ENCODE data around the gene NDUFC2. TPM values are rescaled to one million over a fixed set of nuclear protein-coding genes. Genes with fewer than 3 reads are reported as not detected.

Gene NDUFC2
- total RNA-seq, 2 experiments from 2014 or later = 214 to 236 TPM

GRCh38 chr11:78025378-78025777 is 54.3 kb downstream of the NDUFC2 start:
- CTCF ChIA-PET = interaction anchor here (0.6 kb wide), 2 partner anchors 28 to 1722 kb away, joined by 3 read pairs; no protein-coding TSS in a partner anchor
- Mint-ChIP-seq H3K36me3 (ENCODE audit: low read depth) (no peaks in the 10 kb centered on the region), H3K9me3 (ENCODE audit: low read depth) (peaks cover 2% of the 10 kb centered on the region), H3K27me3 (peaks cover 16% of the 10 kb centered on the region), H3K4me1 (no peaks in the 10 kb centered on the region), H3K27ac (no peak overlapping the region), H3K4me3 (no peak overlapping the region)
- DNase-seq (no peak), ATAC-seq (no peak)
- intact Hi-C loops (cut with DNase I, micrococcal nuclease) = no loop called here
- POLR2A ChIA-PET = no interaction called here

GRCh38 chr11:78023426-78023825 is 56.2 kb downstream of the NDUFC2 start:
- no peak overlapping the region for H3K4me3 Mint-ChIP-seq
- DNase-seq (no peak), ATAC-seq (no peak)
- peaks cover 2% of the 10 kb centered on the region for H3K9me3 Mint-ChIP-seq (ENCODE audit: low read depth)
- ChIA-PET CTCF (no interaction called here), POLR2A (no interaction called here)
- H3K27ac Mint-ChIP-seq = no peak overlapping the region
- H3K36me3 Mint-ChIP-seq (ENCODE audit: low read depth) = no peaks in the 10 kb centered on the region
- no peaks in the 10 kb centered on the region for H3K4me1 Mint-ChIP-seq
- H3K27me3 Mint-ChIP-seq = peaks cover 16% of the 10 kb centered on the region
- intact Hi-C loops (cut with DNase I, micrococcal nuclease) = no loop called here

GRCh38 chr11:78022397-78023396 is 57.0 kb downstream of the NDUFC2 start, which contains the start of gene KCTD14:
Gene KCTD14 (minus strand): TSS chr11:78023276. CDS start chr11:78023249, 27 bp downstream.
- no peak for DNase-seq
- H3K27me3 Mint-ChIP-seq = peaks cover 16% of the 10 kb centered on the region
- intact Hi-C loops (cut with DNase I, micrococcal nuclease) = no loop called here
- ChIA-PET POLR2A (no interaction called here), CTCF (interaction anchor here (0.7 kb wide), 1 partner anchor 23 kb away, joined by 5 read pairs; no protein-coding TSS in a partner anchor)
- peaks cover 2% of the 10 kb centered on the region for H3K9me3 Mint-ChIP-seq (ENCODE audit: low read depth)
- H3K36me3 Mint-ChIP-seq (ENCODE audit: low read depth) = no peaks in the 10 kb centered on the region
- no peak within 1 kb of the TSS for H3K4me3 Mint-ChIP-seq
- no peak for ATAC-seq
- H3K27ac Mint-ChIP-seq = no peak within 1 kb of the TSS
- no peaks in the 10 kb centered on the region for H3K4me1 Mint-ChIP-seq

GRCh38 chr11:78021611-78022010 is 58.1 kb downstream of the NDUFC2 start:
- intact Hi-C loops (cut with DNase I, micrococcal nuclease) = no loop called here
- no peaks in the 10 kb centered on the region for H3K9me3 Mint-ChIP-seq (ENCODE audit: low read depth)
- no peaks in the 10 kb centered on the region for H3K4me1 Mint-ChIP-seq
- CTCF ChIA-PET = interaction anchor here (1.6 kb wide), 1 partner anchor 24 kb away, joined by 17 read pairs; no protein-coding TSS in a partner anchor
- ATAC-seq (no peak), DNase-seq (no peak)
- H3K27me3 Mint-ChIP-seq = peaks cover 16% of the 10 kb centered on the region
- H3K36me3 Mint-ChIP-seq (ENCODE audit: low read depth) = no peaks in the 10 kb centered on the region
- no peak overlapping the region for H3K4me3 Mint-ChIP-seq
- H3K27ac Mint-ChIP-seq = no peak overlapping the region
- POLR2A ChIA-PET = no interaction called here

- intact Hi-C loops (cut with DNase I, micrococcal nuclease) = no loop called here
- Mint-ChIP-seq H3K4me3 (no peak overlapping the region), H3K27ac (no peak overlapping the region), H3K27me3 (peaks cover 16% of the 10 kb centered on the region), H3K4me1 (no peaks in the 10 kb centered on the region), H3K36me3 (ENCODE audit: low read depth) (no peaks in the 10 kb centered on the region), H3K9me3 (ENCODE audit: low read depth) (no peaks in the 10 kb centered on the region)
- DNase-seq = no peak
- ChIA-PET POLR2A (no interaction called here), CTCF (interaction anchor here (1.6 kb wide), 1 partner anchor 26 kb away, joined by 17 read pairs; no protein-coding TSS in a partner anchor)
- no peak for ATAC-seq
Observed at GRCh38 chr11:78020246-78020645, 59.4 kb downstream of the NDUFC2 start.

- Mint-ChIP-seq H3K36me3 (ENCODE audit: low read depth) (no peaks in the 10 kb centered on the region), H3K4me3 (no peak overlapping the region), H3K4me1 (no peaks in the 10 kb centered on the region), H3K9me3 (ENCODE audit: low read depth) (no peaks in the 10 kb centered on the region), H3K27ac (no peak overlapping the region), H3K27me3 (peaks cover 17% of the 10 kb centered on the region)
- no peak for ATAC-seq
- ChIA-PET CTCF (interaction anchor here (0.6 kb wide), 1 partner anchor 90 kb away, joined by 3 read pairs; no protein-coding TSS in a partner anchor), POLR2A (no interaction called here)
- DNase-seq = no peak
- intact Hi-C loops (cut with DNase I, micrococcal nuclease) = no loop called here
Observed at GRCh38 chr11:78019808-78020207, 59.9 kb downstream of the NDUFC2 start.

Other genes with a start within 250 kb of the NDUFC2 start
- gene INTS4, start 85.2 kb downstream of the NDUFC2 start, total RNA-seq = 10 to 100 TPM; 53.8 to 55.4 TPM
- under 1 TPM; 0.14 to 0.21 TPM for gene KCTD14, start 56.6 kb downstream of the NDUFC2 start, total RNA-seq
- not detected for gene THRSP, start 16.0 kb downstream of the NDUFC2 start, total RNA-seq
- 10 to 100 TPM; 59.4 to 85.2 TPM for gene ALG8, start 59.8 kb upstream of the NDUFC2 start, total RNA-seq
- 1 to 10 TPM; 9.0 to 9.8 TPM for gene KCTD21, start 108.8 kb upstream of the NDUFC2 start, total RNA-seq
- gene USP35, start 109.1 kb upstream of the NDUFC2 start, total RNA-seq = 1 to 10 TPM; 9.2 to 9.8 TPM